Stimulated activated CD4-positive, alpha-beta T cell treated with anti-CD3 and anti-CD28 coated beads, TNF-alpha, amount 100 ng/mL, for 48 hours (primary cell): ENCODE results near the gene NFIA.

ENCODE experiments used
- DNase-seq, 3 donors: peaks; one replicate each; pipeline ENCODE4 v3.0.0-alpha.2; 2020; ENCODE audit warnings: low read depth in 3 of 3

The NFIA gene

DNA sequence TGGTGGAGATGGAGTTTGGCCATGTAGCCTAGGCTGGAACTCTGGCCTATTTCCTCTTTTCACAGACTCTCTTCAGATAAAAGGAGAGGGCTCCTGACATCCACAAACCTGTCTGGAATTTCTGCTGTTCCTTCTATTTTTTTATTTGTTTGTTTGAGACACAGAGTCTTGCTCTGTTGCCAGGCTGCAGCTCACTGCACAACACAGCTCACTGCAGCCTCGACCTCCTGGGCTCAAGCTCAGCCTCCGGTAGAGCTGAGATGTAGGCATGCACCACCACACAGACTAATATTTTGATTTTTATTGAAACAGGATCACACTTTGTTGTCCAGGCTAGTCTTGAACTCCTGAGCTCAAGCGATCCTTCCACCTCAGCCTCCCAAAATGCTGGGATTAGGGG, 411.6 kb downstream of the NFIA start:
- DNase-seq, result no peak

- no peak for DNase-seq
These were observed 414.1 kb downstream of the NFIA start for GRCh38 chr1:61496501-61496900.

GRCh38 chr1:61497013-61497412, 414.7 kb downstream of the NFIA start:
- no peak for DNase-seq

DNA sequence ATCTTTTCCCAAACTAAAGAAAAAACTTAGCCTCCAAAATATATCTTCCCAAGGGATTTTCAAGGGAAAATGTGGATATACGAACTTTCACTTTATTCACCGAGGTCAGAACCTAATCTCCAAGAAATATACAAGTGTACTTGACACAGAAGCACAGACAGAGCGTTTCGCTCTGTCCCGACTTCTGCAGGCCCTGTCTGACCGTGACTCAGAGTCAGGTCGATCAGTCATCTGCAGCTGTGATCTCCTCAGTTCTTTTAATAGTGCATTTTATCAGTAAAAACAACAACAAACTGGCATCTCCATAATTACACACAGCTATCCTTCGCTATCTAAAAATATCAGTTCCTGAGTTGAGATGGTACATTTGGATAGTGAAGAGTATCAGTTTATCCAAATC, 416.0 kb downstream of the NFIA start:
- DNase-seq, result no peak

GRCh38 chr1:61501971-61502916, 419.9 kb downstream of the NFIA start:
- no peak for DNase-seq

DNA sequence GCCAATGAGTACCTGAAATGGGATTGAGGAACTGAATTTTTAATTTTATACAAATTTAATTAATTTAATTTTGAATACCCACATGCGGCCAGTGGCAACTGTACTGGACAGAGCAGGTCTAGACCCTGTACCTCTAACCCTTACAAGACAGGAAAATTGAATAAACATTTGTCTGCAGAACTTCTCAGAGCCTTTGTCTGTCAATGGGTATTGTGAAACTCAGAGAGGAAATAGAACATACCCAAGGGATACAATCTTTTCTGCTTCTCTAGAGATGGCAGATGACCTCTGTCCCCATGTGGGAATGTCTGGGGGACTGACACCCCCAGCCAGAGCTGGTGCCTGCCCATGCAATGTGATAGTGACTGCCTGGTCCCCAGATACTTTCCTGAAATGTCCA, 421.9 kb downstream of the NFIA start:
- DNase-seq, result no peak

DNA sequence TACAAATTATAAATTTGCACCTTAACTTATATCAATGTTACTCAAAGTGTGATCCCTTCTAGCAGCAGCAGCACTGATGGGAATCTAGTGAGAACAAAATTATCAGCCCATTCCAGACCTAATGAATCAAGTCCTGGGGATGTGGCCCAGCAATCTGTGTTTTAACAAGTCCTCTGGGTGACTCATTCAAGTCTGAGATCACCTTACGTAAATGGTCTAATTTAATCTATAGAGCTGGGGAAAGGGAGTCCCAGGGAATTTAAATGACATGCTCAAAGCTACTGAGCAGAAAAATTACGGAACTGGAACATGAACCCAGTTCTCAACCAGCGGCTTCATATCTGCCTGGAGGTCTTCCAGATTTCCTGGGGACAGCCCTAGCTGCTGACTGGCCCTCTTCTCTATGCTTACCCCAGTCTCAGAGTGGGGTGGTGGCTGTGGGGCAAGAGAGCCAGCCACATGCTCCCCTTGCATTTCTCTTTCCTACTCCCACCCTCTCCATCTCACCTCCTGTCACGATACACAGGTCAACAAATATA, 422.6 kb downstream of the NFIA start:
- DNase-seq, result no peak

DNA sequence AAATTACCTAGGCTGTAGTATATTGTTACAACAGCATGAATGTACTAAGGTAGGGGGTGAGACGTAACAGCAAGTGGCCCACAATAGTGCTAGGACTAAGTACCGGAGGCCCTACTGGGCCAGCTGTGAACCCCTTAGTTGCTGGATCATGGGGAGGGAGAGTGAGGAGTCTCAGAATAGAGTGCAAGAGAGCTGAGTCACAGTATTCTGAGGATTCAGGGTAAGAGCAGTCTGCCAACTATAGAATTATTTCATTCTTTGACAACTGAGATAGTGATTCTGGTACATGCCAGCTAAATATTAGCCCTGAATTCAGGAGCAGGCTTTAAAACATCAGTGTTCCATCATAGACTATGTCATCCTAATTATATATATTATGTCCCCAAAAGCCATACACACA, 423.9 kb downstream of the NFIA start:
- DNase-seq, result no peak

GRCh38 chr1:61506944-61507500, 424.7 kb downstream of the NFIA start:
- no peak for DNase-seq
